Medulla oblongata (tissue), 1 donor: ENCODE results near the gene FBXL7.

Source experiments
- DNase-seq: peaks from one replicate; pipeline ENCODE4 v3.0.0-alpha.2; 2015; ENCODE audit errors: extremely low spot score

FBXL7 gene

DNA sequence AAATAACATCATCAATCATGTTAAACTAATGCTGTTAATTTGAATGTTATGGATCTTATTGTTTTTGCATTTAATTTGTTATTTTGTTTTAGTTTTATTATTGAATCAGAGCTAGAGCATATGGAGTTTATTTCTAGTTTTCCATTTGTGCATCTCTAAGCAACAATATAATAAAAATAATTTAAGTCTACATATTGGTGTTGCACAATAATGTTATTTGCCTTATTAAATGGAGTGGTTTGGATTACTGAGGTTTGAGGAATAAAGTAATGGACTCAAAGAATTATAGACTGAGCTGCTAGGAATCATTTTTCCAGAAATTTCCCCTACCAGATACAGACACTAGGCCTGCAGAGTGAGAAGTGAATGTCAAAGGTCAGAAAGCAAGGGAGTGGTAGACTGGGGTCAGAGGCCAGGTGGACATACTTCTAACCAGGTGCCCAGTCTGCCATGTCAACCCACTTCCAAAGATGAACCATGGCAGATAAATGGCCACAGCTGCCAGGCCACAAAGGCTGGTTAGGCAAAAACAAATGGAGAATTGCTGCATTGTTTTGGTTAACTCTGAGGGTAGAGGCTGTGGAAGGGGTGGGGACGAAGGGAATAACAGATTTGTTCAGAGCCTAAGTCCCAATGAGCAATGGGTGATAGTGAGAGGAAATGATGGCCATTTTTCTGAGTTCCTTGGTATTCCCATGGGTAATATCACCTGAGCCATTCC, 113.1 kb downstream of the FBXL7 start:
- DNase-seq: no peak

DNA sequence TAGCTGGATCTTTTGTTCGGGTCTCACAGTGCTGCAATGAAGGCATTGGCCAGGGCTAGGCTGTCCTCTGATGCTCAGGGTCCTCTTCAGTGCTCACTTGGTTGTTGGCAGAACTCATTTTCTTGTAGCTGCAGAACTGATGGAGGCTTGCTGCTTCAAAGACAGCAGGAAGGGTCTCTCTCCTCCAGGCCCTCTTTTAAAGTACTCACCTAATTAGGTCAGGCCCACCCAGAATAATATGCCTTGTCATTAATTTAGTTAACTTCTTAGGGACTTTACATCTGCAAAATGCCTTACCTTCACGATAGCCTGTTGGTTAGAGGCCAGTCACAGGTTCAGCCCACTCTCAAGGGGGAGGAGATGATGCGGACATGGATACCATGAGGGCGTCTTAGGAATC, 114.7 kb downstream of the FBXL7 start:
- DNase-seq: no peak

- DNase-seq: no peak
Observed at GRCh38 chr5:15615859-15616258, 115.9 kb downstream of the FBXL7 start.

DNA sequence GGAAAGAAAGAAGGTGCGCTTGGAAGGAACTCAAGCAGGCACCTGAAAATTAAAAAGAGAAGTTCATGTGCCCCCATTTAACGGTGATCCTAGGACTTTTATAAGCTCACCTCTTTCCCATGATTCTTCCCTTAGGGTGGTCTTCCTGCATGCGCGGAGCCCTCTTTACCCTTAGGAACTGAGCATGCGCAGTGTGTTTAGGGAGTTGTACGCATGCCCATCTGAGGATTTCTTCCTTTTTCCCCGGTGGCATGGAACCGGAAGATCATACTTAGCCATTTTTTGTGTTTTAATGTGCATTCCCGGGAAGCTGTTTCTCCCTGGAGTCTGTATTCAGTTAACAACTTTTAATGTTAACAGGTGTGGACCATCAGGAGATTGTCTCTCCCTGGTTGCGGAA, 119.0 kb downstream of the FBXL7 start:
- DNase-seq: no peak

- no peak for DNase-seq
Observed at GRCh38 chr5:15620501-15620900, 120.5 kb downstream of the FBXL7 start.

GRCh38 chr5:15621094-15621493, 121.1 kb downstream of the FBXL7 start:
- no peak for DNase-seq

- no peak for DNase-seq
Observed at GRCh38 chr5:15623794-15624193, 123.8 kb downstream of the FBXL7 start.

DNA sequence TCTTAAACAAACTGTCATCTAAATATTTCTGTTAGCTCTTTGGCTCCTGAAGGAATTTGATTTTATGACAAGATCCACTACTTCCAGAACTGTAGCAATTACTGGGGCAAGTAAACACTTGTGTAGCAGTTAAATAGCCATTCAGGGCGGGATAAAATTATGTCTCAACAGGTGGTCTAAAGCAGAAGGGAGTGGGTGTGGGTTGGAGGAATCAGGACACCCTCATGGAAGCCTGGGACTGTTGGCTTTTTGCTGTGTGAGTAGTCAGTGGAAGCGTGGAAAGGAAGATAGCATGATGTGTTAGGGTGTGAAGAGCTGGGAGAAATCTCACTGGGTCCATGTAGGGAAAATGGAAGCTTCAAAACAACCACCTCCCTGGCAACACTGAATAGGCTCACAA, 127.1 kb downstream of the FBXL7 start:
- DNase-seq: no peak

DNA sequence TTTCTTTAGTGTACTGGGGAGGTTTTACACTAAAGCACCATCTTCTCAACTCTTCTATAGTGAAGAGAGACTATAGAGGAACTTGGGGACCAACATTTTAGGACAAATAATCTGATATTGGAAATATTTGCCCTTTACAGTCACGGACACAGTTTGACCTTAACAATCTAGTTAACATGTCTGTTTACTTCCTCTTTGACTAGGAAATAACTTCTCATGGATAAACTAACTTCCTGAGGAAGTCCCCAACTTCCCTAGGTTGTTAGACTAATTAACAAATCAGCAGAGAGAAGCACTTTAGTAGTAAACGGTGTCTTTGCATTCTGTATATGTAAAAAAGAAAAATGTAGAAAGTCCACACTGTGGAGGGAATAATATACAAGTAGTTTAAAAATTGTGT, 127.7 kb downstream of the FBXL7 start:
- no peak for DNase-seq

GRCh38 chr5:15630441-15630840, 130.5 kb downstream of the FBXL7 start:
- no peak for DNase-seq

GRCh38 chr5:15634591-15635288, 134.8 kb downstream of the FBXL7 start:
- no peak for DNase-seq

DNA sequence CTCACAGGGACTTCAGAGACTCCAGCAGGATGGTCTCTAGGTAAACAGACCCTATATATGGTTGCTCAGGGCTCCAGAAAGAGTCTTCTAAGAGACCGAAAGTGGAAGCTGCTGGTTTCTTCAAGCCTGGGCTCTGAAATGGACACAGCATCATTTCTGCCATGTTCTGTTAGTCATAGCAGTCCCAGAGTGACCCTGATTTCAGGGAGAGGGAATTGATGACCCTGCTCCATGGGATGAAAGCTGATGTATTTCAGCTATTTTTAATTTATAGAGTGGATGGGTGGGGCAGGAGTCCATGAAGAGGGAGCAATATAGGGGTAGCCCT, 135.3 kb downstream of the FBXL7 start:
- DNase-seq: no peak

- no peak for DNase-seq
Observed at GRCh38 chr5:15637345-15637744, 137.4 kb downstream of the FBXL7 start.

- DNase-seq: no peak
Observed at GRCh38 chr5:15637886-15638285, 137.9 kb downstream of the FBXL7 start.

DNA sequence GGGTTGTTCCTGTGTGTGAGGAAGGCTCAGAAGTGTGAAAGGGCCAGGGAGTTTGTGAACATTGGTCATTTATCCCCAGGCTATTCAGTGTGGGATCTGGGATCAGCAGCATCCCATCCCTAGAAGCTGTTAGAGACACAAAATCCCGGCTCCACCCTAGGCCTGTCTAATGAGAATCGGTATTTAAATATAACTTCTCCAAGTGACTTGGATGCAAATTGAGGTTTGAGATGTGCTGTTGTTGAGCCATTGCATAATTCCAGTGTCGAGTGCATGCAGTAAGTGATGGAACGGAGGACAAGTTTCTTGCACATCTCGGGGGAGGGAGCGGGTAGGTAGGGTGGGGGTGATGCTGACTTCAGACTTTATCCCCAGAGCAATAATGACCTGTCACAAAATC, 138.3 kb downstream of the FBXL7 start:
- DNase-seq: no peak

GRCh38 chr5:15639288-15639687, 139.3 kb downstream of the FBXL7 start:
- DNase-seq: no peak

GRCh38 chr5:15640116-15640515, 140.1 kb downstream of the FBXL7 start:
- DNase-seq: no peak

- DNase-seq: no peak
Observed at GRCh38 chr5:15643731-15644130, 143.8 kb downstream of the FBXL7 start.

DNA sequence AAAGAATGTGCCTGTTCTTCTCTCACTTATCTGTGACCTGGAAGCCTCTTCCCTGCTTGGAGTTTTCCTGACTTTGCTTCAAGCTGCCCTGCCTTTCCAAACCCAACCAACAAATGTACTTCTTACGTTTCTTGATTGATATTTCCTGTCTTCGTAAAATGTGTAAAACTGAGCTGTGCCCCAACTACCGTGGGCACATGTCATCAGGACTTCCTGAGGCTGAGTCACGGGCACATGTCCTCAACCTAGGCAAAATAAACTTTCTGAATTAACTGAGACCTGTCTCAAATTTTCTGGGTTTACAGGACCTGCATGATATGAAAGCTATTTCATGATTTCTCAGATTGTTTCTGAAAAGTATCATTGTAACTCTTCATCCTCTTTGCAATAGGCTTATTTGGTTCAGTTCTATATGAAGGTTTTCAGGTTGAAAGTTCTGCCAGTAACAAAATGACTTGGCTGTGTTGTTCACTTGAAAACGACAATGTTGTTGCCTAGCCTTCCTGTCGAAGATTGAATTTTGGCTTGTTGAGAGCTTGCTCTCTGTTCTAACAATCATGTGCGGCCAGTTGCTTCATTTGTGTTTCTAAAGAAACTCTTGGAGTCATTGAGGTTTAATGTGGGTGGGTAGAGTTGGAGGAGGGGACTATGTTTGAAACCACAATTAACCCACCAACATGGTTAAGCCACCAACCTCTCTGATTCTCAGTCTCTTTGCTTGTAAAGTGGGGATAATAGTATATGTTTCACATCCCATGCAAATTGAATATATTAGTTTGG, 145.6 kb downstream of the FBXL7 start:
- DNase-seq: peak; percentile 14

DNA sequence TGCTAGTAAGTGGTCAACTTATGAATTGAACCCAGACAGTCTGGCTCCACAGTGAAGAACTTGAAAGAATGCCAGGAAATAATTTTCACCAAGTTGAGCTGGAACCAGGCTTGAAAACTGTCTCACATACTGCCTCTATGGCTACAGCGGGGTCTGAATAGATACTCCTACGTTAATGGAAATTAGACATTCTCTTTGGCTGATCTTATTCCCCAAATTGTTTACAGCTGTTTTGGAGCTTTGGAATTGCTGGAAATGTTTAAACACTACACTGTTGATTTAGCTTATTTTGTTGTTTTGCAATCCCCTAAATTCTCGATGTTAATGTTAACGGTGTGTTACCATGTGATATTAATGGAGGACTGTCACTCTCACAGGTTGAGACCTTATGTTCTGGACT, 146.4 kb downstream of the FBXL7 start:
- no peak for DNase-seq

DNA sequence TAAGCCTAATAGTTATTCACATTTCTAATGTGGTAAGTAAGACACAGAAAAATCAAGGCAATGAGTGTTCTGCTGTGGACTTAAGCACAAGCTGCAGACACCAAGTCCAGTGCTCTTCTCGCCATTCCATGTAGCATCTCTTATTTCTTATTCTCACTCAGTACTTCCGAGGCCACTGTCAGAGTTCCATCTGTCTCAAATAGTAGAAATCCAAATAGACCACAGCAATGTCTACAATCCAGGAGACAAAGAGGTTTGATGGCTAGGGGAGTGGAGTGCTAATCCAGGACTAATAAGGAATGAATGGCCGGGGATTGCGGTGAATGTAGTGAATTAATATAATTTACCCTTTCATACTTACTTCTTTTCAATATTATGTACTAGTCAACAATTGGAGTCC, 147.3 kb downstream of the FBXL7 start:
- no peak for DNase-seq

DNA sequence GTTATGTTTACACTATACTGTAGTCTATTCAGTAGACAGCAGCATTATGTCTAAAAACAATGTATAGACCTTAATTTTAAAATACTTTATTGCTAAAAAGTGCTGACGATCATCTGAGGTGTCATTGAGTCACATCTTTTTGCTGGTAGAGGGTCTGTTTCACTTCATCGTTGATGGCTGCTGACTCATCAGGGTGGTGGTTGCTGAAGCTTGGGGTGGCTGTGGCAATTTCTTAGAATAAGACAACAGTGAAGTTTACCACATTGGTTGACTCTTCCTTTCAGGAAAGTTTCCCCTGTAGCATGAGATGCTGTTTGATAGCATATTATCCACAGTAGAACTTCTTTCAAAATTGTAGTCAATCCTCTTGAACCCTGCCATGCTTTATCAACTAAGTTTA, 150.3 kb downstream of the FBXL7 start:
- no peak for DNase-seq

- no peak for DNase-seq
Observed at GRCh38 chr5:15654779-15655178, 154.8 kb downstream of the FBXL7 start.
